Esophagus muscularis mucosa (tissue), 4 donors: ENCODE results near the gene KIAA1614. TPM values are rescaled to one million over a fixed set of nuclear protein-coding genes. Genes with fewer than 3 reads are reported as not detected.

Experiments
- DNase-seq: peaks from one replicate; pipeline ENCODE4 v3.0.0-alpha.2; 2017; ENCODE audit errors: extremely low spot score
- H3K27ac ChIP-seq, 4 donors: fragments of 200-600 bp; sonication (generic); replicated peaks in 1 of 4; 1 replicate in 3 of 4; 2 replicates in 1 of 4; pipeline ENCODE4 v1.5.1; 2016 to 2019; ENCODE audit warnings: mild to moderate bottlenecking in 1 of 4
- H3K27me3 ChIP-seq, 4 donors: fragments of 200-600 bp; sonication (generic); one replicate each; pipeline versions ENCODE4 v1.5.1 to v1.6.0; 2016 to 2019
- H3K36me3 ChIP-seq, 4 donors: fragments of 200-600 bp; sonication (generic); one replicate each; pipeline ENCODE4 v1.5.1; 2016 to 2019
- H3K4me1 ChIP-seq, 4 donors: fragments of 200-600 bp; sonication (generic); one replicate each; pipeline ENCODE4 v1.5.1; 2016 to 2019
- H3K4me3 ChIP-seq, 4 donors: fragments of 200-600 bp; sonication (generic); 1 replicate in 2 of 4; 2 replicates in 2 of 4; pipeline ENCODE4 v1.5.1; 2016 to 2019; ENCODE audit warnings: mild to moderate bottlenecking in 4 of 4, moderate library complexity in 1 of 4
- H3K9me3 ChIP-seq, 4 donors: fragments of 200-600 bp; sonication (generic); 1 replicate in 3 of 4; 2 replicates in 1 of 4; pipeline ENCODE4 v1.5.1; 2016 to 2019
- EP300 ChIP-seq: sonication (generic); formaldehyde crosslinking; IDR thresholded peaks from one replicate; pipeline ENCODE4 v1.6.1; 2017; ENCODE audit warnings: antibody characterized with exemption
- POLR2A ChIP-seq: fragments of 450-650 bp; IDR thresholded peaks from one replicate; pipeline ENCODE4 v1.6.1; 2017; ENCODE audit warnings: antibody characterized with exemption, moderate library complexity, mild to moderate bottlenecking, low read depth
- POLR2AphosphoS5 ChIP-seq, 2 donors: sonication (generic); formaldehyde crosslinking; IDR thresholded peaks; one replicate each; pipeline ENCODE4 v1.6.1; 2017; ENCODE audit warnings: antibody characterized with exemption in 2 of 2
- whole genome bisulfite sequencing: methylation state at CpG from one replicate; pipeline ENCODE4 v1.1.5; 2018; 5-methylcytosine and 5-hydroxymethylcytosine counted together
- intact Hi-C: fragments of 100-400 bp; cut with DNase I; formaldehyde crosslinking; loops from one replicate; pipeline ENCODE4 v1.15.1; 2023
- total RNA-seq, 4 donors: library from RNA; depleted of rRNA; stranded (reverse); fragments of >200 nt; gene quantifications; one replicate each; pipeline versions ENCODE4 v1.1.0 to v1.2.1, GENCODE V29; 2016
- TF ChIP-seq, protein P1 (sequence below), 3 experiments: fragments of 200-600 bp in 2 of 3; fragments of 450-650 bp in 1 of 3; sonication (generic) in 2 of 3; IDR thresholded peaks; one replicate each; pipeline ENCODE4 v1.5.1; 2017 to 2019; ENCODE audit warnings: antibody characterized with exemption in 3 of 3, mild to moderate bottlenecking in 2 of 3, moderate library complexity in 1 of 3

Gene KIAA1614
- total RNA-seq, 4 donors from 2014 or later: 15.4 to 30.0 (median 17.4) TPM

DNA sequence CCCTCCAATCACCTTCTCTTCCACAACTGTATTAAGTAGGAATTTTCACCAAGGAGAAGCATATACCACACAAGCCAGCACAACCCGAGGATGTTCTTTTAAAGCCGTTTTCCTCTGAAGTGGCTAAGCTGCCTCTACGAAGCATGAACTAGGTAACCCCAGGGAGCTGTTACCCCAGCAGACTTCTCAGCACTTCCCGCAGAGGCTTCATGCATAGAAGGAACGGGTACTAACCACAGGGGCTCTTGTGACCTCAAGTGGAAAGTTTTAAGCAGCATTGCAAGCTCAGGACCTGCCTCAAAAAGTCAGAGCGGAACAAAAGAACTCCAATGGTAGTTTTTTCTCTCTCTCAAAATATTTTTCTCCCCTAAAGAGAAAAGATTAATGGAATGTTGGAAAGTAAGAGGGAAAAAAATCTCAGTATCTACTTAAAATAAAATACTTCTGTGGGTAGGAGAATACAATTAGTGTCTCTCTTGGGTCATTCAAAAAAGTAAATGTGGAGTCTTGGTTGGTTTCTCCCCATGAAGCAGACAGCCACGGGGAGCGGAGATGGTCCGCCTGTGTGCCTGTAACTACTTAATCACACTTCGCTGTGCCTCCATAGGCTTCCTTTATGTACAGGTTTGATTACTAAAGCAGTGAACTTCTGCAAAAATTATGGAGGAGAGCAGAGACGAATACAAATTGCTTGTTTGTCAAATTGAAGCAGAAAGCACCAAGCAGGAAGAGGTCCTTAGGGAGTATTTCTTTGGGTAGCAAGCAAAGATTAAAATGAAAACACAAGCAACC, 69.1 kb downstream of the KIAA1614 start:
- no peak for TF ChIP-seq POLR2A
- no peak for TF ChIP-seq EP300
- no peak for TF ChIP-seq POLR2AphosphoS5 (IDR thresholded peaks at IDR 0.05)
- TF ChIP-seq, protein P1, sequence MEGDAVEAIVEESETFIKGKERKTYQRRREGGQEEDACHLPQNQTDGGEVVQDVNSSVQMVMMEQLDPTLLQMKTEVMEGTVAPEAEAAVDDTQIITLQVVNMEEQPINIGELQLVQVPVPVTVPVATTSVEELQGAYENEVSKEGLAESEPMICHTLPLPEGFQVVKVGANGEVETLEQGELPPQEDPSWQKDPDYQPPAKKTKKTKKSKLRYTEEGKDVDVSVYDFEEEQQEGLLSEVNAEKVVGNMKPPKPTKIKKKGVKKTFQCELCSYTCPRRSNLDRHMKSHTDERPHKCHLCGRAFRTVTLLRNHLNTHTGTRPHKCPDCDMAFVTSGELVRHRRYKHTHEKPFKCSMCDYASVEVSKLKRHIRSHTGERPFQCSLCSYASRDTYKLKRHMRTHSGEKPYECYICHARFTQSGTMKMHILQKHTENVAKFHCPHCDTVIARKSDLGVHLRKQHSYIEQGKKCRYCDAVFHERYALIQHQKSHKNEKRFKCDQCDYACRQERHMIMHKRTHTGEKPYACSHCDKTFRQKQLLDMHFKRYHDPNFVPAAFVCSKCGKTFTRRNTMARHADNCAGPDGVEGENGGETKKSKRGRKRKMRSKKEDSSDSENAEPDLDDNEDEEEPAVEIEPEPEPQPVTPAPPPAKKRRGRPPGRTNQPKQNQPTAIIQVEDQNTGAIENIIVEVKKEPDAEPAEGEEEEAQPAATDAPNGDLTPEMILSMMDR (IDR thresholded peaks at IDR 0.05): no peak
- peak; percentile 87 for DNase-seq
- Histone ChIP-seq H3K4me1 (peaks cover 0 to 21% (median 14%) of the 10 kb centered on the region in 4 donors), H3K27ac (no peak overlapping the region), H3K4me3 (no peak overlapping the region), H3K27me3 (no peaks in the 10 kb centered on the region), H3K9me3 (no peaks in the 10 kb centered on the region), H3K36me3 (peaks cover 13 to 69% (median 45%) of the 10 kb centered on the region in 4 donors)
- intact Hi-C loops: no loop called here
- 75% methylated on average over 11 of the region's 11 CpGs for WGBS

DNA sequence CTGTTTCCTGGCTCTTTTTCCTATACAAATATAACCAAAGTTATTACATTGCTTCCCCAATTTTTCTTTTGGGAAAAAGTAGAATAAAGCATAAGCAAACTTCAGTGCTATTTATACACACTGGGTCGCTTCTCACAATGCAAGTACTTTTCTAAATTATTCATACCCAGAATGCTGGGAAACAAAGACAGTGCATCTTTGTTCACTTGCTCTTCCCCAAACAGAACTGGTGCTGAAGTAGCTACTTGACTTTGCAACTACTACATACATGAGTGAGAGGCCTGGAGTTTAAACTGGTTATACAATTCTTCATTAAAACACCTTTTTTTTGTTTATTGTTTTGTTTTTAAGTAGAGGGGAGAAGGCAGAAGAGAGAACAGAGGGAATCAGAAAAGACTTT, 69.7 kb downstream of the KIAA1614 start:
- Histone ChIP-seq H3K27ac (no peak overlapping the region), H3K4me1 (peaks cover 0 to 16% (median 10%) of the 10 kb centered on the region in 4 donors), H3K9me3 (no peaks in the 10 kb centered on the region), H3K27me3 (no peaks in the 10 kb centered on the region), H3K36me3 (peaks cover 19 to 71% (median 49%) of the 10 kb centered on the region in 4 donors), H3K4me3 (no peak overlapping the region)
- TF ChIP-seq POLR2AphosphoS5 (IDR thresholded peaks at IDR 0.05): no peak
- TF ChIP-seq POLR2A: no peak
- no peak for TF ChIP-seq EP300
- TF ChIP-seq, protein P1 (IDR thresholded peaks at IDR 0.05): no peak
- no peak for DNase-seq
- 31% methylated on average over 1 of the region's 1 CpG for WGBS
- intact Hi-C loops: no loop called here

DNA sequence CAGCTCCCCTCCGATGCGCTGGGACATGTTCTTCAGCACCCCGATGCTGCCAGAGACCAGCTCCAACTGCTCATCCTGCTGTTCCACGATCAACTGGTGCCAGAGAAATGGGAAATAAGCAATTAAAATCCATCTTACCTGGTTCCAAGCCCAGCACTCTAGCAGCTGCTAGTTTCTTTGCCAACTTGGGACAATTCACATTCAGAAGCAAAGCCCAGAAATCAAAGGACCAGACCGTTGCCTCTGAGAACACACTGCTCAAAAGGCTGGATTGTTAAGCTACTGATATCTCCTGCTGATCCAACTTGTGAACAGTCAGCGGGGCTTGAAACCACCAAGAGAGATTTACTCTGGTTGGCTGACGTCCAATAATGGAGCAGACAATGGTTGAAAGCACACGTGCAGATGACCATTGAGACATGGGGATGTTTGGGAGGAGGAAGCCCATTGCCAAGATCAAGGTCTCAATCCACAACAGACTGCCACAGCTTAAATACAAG, 75.6 kb downstream of the KIAA1614 start:
- WGBS: 83% methylated on average over 8 of the region's 8 CpGs
- no peak overlapping the region for H3K4me3 ChIP-seq
- no peaks in the 10 kb centered on the region for H3K4me1 ChIP-seq
- H3K36me3 ChIP-seq: peaks cover 49 to 87% (median 74%) of the 10 kb centered on the region in 4 donors
- H3K9me3 ChIP-seq: no peaks in the 10 kb centered on the region
- DNase-seq: peak; percentile 85
- intact Hi-C loops: no loop called here
- no peak for TF ChIP-seq POLR2AphosphoS5 (IDR thresholded peaks at IDR 0.05)
- TF ChIP-seq, protein P1 (IDR thresholded peaks at IDR 0.05): no peak
- TF ChIP-seq EP300: no peak
- no peak for TF ChIP-seq POLR2A
- no peaks in the 10 kb centered on the region for H3K27me3 ChIP-seq
- H3K27ac ChIP-seq: no peak overlapping the region

DNA sequence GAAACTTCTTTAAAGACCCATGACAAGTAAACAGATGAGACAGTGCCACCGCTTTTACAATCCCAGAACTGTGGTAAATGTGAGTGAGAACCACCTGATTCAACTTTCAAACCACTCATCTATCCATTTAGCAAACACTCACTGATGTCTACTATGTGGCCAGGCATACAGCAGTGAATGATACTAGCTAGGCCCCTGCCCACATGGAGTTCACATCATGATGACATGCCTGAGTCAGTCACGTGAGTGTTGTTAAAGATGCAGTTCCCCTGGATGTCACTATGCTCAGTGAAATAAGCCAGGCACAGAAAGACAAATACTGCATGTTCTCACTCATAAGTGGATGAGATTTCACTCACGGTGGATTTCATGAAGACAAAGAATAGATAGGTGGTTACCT, 81.6 kb downstream of the KIAA1614 start:
- Histone ChIP-seq H3K4me1 (peaks cover 0 to 14% (median 10%) of the 10 kb centered on the region in 4 donors), H3K9me3 (no peaks in the 10 kb centered on the region), H3K27me3 (no peaks in the 10 kb centered on the region), H3K4me3 (no peak overlapping the region), H3K27ac (no peak overlapping the region), H3K36me3 (peaks cover 14 to 38% (median 29%) of the 10 kb centered on the region in 4 donors)
- TF ChIP-seq POLR2A (no peak), POLR2AphosphoS5 (IDR thresholded peaks at IDR 0.05) (no peak), EP300 (no peak)
- TF ChIP-seq, protein P1 (IDR thresholded peaks at IDR 0.05): no peak
- peak; percentile 47 for DNase-seq
- intact Hi-C loops: no loop called here
- WGBS: 74% methylated on average over 3 of the region's 3 CpGs
